ENCODE data around the gene EEPD1.

The EEPD1 gene

GRCh38 chr7:36349626-36350025 lies 196.6 kb downstream of the EEPD1 start:
- no peak for DNase-seq
